HL-60 (cell line): ENCODE measurements around the gene TIPIN.
"Not testable (repeated sequence)": the region's sequence is repeated elsewhere in the genome, so short reads cannot be mapped to it uniquely, and the experiment has no call there.

Experiments used
- DNase-seq, 2 experiments: peaks; one replicate each; pipeline ENCODE4 v3.0.0-alpha.2; 2010 to 2020; ENCODE audit warnings: low read depth in 1 of 2, low spot score in 1 of 2
- H3K27ac ChIP-seq: fragments of 250-450 bp; sonication (Bioruptor Pico); replicated peaks from 2 replicates; pipeline ENCODE4 v1.5.1; 2020; ENCODE audit warnings: mild to moderate bottlenecking, moderate library complexity
- H3K27me3 ChIP-seq: fragments of 250-450 bp; sonication (Bioruptor Pico); 2 replicates; pipeline ENCODE4 v1.5.1; 2021; ENCODE audit warnings: mild to moderate bottlenecking, moderate library complexity; ENCODE audit not compliant: insufficient read depth, poor library complexity, severe bottlenecking
- H3K4me3 ChIP-seq: replicated peaks from 2 replicates; pipeline ENCODE4 v1.5.1; 2011; ENCODE audit warnings: mild to moderate bottlenecking, control low read depth, low read length; ENCODE audit not compliant: insufficient read depth
- CTCF ChIP-seq: IDR thresholded peaks from one replicate; pipeline ENCODE4 v1.5.1; 2011; ENCODE audit warnings: low read length, control low read depth, inconsistent platforms; ENCODE audit not compliant: insufficient read depth
- GABPA ChIP-seq: IDR thresholded peaks from 2 replicates; pipeline ENCODE4 v1.6.1; 2012; ENCODE audit warnings: low read depth
- POLR2AphosphoS5 ChIP-seq: IDR thresholded peaks from 2 replicates; pipeline ENCODE4 v1.6.1; 2012; ENCODE audit warnings: low read depth
- REST ChIP-seq: IDR thresholded peaks from 2 replicates; pipeline ENCODE4 v1.6.1; 2012; ENCODE audit warnings: low read depth; ENCODE audit not compliant: insufficient replicate concordance
- SPI1 ChIP-seq: IDR thresholded peaks from 2 replicates; pipeline ENCODE4 v1.6.1; 2012; ENCODE audit warnings: low read depth, mild to moderate bottlenecking, borderline replicate concordance

The TIPIN gene

DNA sequence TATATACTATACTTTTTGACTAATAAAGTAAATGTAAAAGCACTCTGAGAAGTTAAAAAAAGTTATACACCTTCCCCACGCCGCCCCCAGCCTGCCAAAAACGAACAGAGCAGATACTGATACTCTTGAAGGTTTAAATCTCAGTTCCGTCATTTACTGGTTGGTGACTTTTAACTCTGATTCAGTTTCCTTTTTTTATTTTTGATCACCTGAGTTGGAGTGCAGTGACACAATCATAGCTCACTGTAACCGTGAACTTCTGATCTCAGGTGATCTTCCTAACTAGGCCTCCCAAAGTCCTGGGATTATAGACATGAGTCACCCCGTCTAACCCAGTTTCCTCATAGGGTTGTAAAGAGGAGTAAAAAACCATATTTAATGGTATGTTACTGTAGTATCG lies 3.3 kb upstream of the TIPIN start:
- no peak for TF ChIP-seq SPI1
- no peak for TF ChIP-seq REST
- TF ChIP-seq GABPA = no peak
- no peak for TF ChIP-seq POLR2AphosphoS5
- no peak for TF ChIP-seq CTCF
- Histone ChIP-seq H3K4me3 (no peak overlapping the region), H3K27me3 (no peaks in the 10 kb centered on the region), H3K27ac (no peak overlapping the region)
- DNase-seq = no peak

GRCh38 chr15:66356077-66356358 lies 467 bp downstream of the TIPIN start:
- TF ChIP-seq POLR2AphosphoS5 = no peak
- TF ChIP-seq REST = no peak
- TF ChIP-seq CTCF = no peak
- TF ChIP-seq GABPA = no peak
- no peak for TF ChIP-seq SPI1
- no peaks in the 10 kb centered on the region for H3K27me3 ChIP-seq
- peak overlapping the region; percentile 90 for H3K27ac ChIP-seq
- peak overlapping the region; percentile 59 for H3K4me3 ChIP-seq
- peak in 1 of 2 experiments; percentile 41 for DNase-seq

DNA sequence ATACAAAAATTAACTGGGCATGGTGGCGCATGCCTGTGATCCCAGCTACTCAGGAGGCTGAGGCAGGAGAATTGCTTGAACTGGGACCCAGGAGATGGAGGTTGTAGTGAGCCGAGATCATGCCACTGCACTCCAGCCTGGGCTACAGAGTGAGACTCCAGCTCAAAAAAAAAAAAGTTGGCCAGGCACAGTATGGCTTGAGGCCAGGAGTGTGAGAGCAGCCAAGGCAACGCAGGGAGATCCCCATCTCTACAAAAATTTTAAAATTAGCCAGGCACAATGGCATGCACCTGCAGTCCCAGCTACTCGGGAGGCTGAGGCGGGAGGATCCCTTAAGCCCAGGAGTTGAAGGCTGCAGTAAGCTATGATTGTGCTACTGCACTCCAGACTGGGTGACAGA lies 8.0 kb downstream of the TIPIN start:
- not testable (repeated sequence) for H3K4me3 ChIP-seq, H3K27ac ChIP-seq, H3K27me3 ChIP-seq, DNase-seq

GRCh38 chr15:66328771-66329170 lies 27.7 kb downstream of the TIPIN start:
- no peaks in the 10 kb centered on the region for H3K27me3 ChIP-seq
- H3K27ac ChIP-seq = no peak overlapping the region
- DNase-seq = no peak

More at GRCh38 chr15:66328771-66329170, 27.7 kb downstream of the TIPIN start:
- TF ChIP-seq GABPA (no peak), CTCF (no peak), REST (no peak), SPI1 (no peak), POLR2AphosphoS5 (no peak)
- no peak overlapping the region for H3K4me3 ChIP-seq
